ENCODE measurements around the gene S100A12. TPM values are rescaled to one million over a fixed set of nuclear protein-coding genes. Genes with fewer than 3 reads are reported as not detected.

The S100A12 gene
- total and polyA plus RNA-seq, 11 donors = 1.2 to 9.1 (median 4.7) TPM; not detected in 1

GRCh38 chr1:153336650-153337049 is 38.8 kb downstream of the S100A12 start:
- intact Hi-C loops (cut with DNase I) = no loop called here
- Histone ChIP-seq H3K27me3 (peaks cover 0 to 14% (median 0%) of the 10 kb centered on the region in 9 donors), H3K27ac (no peak overlapping the region), H3K36me3 (no peaks in the 10 kb centered on the region), H3K4me3 (no peak overlapping the region), H3K4me1 (no peaks in the 10 kb centered on the region), H3K9me3 (peaks cover 0 to 12% (median 2%) of the 10 kb centered on the region in 12 donors)
- ATAC-seq (no peak), DNase-seq (no peak)
- no peak for TF ChIP-seq CTCF (IDR thresholded peaks at IDR 0.05)
- no peak for TF ChIP-seq POLR2A (IDR thresholded peaks at IDR 0.05)

- intact Hi-C loops (cut with DNase I) = no loop called here
- TF ChIP-seq CTCF (IDR thresholded peaks at IDR 0.05) (no peak), POLR2A (IDR thresholded peaks at IDR 0.05) (no peak)
- no peak overlapping the region for H3K27ac ChIP-seq
- H3K36me3 ChIP-seq = no peaks in the 10 kb centered on the region
- ATAC-seq (no peak), DNase-seq (no peak)
- no peak overlapping the region for H3K4me3 ChIP-seq
- 87 to 93% (median 91%) methylated on average over 1 of the region's 1 CpG for WGBS, 4 donors
- H3K9me3 ChIP-seq = peaks cover 0 to 18% (median 3%) of the 10 kb centered on the region in 12 donors
- H3K27me3 ChIP-seq = peaks cover 0 to 5% (median 0%) of the 10 kb centered on the region in 9 donors
- H3K4me1 ChIP-seq = no peaks in the 10 kb centered on the region
Observed at GRCh38 chr1:153333902-153334301, 41.5 kb downstream of the S100A12 start.

- H3K4me3 ChIP-seq = no peak overlapping the region
- DNase-seq (no peak), ATAC-seq (no peak)
- TF ChIP-seq CTCF (IDR thresholded peaks at IDR 0.05) (no peak), POLR2A (IDR thresholded peaks at IDR 0.05) (no peak)
- no peaks in the 10 kb centered on the region for H3K4me1 ChIP-seq
- H3K9me3 ChIP-seq = peaks cover 0 to 78% (median 17%) of the 10 kb centered on the region in 12 donors
- intact Hi-C loops (cut with DNase I) = no loop called here
- no peak overlapping the region for H3K27ac ChIP-seq
- no peaks in the 10 kb centered on the region for H3K36me3 ChIP-seq
- H3K27me3 ChIP-seq = peaks cover 0 to 5% (median 0%) of the 10 kb centered on the region in 9 donors
Observed at GRCh38 chr1:153324912-153325311, 50.5 kb downstream of the S100A12 start.

Other genes with a start within 250 kb of the S100A12 start
- gene SPRR2G, start 224.7 kb downstream of the S100A12 start, total RNA-seq = not detected
- gene SPRR2G, start 224.7 kb downstream of the S100A12 start, polyA plus RNA-seq = not detected
- not detected for gene LELP1, start 172.2 kb downstream of the S100A12 start, total RNA-seq
- not detected for gene LELP1, start 172.2 kb downstream of the S100A12 start, polyA plus RNA-seq
- 1 to 10 TPM in 1 of 9 donors, not detected in 8; 1.1 TPM for gene PRR9, start 158.0 kb downstream of the S100A12 start, total RNA-seq
- not detected for gene PRR9, start 158.0 kb downstream of the S100A12 start, polyA plus RNA-seq
- gene LORICRIN, start 115.9 kb downstream of the S100A12 start, total RNA-seq = not detected
- not detected for gene LORICRIN, start 115.9 kb downstream of the S100A12 start, polyA plus RNA-seq
- gene PGLYRP3, start 62.7 kb downstream of the S100A12 start, total RNA-seq = not detected
- gene PGLYRP3, start 62.7 kb downstream of the S100A12 start, polyA plus RNA-seq = not detected
- not detected for gene PGLYRP4, start 26.8 kb downstream of the S100A12 start, total RNA-seq
- gene PGLYRP4, start 26.8 kb downstream of the S100A12 start, polyA plus RNA-seq = not detected
- 100 to 1,000 TPM in 3 of 9 donors, 10 to 100 TPM in 5, 1 to 10 TPM in 1; 5.7 to 350 (median 76.2) TPM for gene S100A9, start 17.8 kb downstream of the S100A12 start, total RNA-seq
- gene S100A9, start 17.8 kb downstream of the S100A12 start, polyA plus RNA-seq = 100 to 1,000 TPM in 1 of 2 donors, 10 to 100 TPM in 1; 43.3 to 202 TPM
- gene S100A8, start 15.5 kb upstream of the S100A12 start, total RNA-seq = 100 to 1,000 TPM in 2 of 9 donors, 10 to 100 TPM in 6, 1 to 10 TPM in 1; 6.0 to 199 (median 27.2) TPM
- gene S100A8, start 15.5 kb upstream of the S100A12 start, polyA plus RNA-seq = 10 to 100 TPM; 32.3 to 72.9 TPM
- gene S100A7A, start 40.9 kb upstream of the S100A12 start, total RNA-seq = not detected
- not detected for gene S100A7A, start 40.9 kb upstream of the S100A12 start, polyA plus RNA-seq
- not detected for gene S100A7, start 85.0 kb upstream of the S100A12 start, total RNA-seq
- not detected for gene S100A7, start 85.0 kb upstream of the S100A12 start, polyA plus RNA-seq
- 100 to 1,000 TPM; 157 to 415 (median 301) TPM for gene S100A6, start 160.4 kb upstream of the S100A12 start, total RNA-seq
- gene S100A6, start 160.4 kb upstream of the S100A12 start, polyA plus RNA-seq = 1,000 to 10,000 TPM in 1 of 2 donors, 100 to 1,000 TPM in 1; 371 to 1,213 TPM
- not detected for gene S100A5, start 165.3 kb upstream of the S100A12 start, total RNA-seq
- gene S100A5, start 165.3 kb upstream of the S100A12 start, polyA plus RNA-seq = not detected
- 100 to 1,000 TPM in 4 of 9 donors, 10 to 100 TPM in 5; 56.9 to 214 (median 96.1) TPM for gene S100A4, start 170.2 kb upstream of the S100A12 start, total RNA-seq
- gene S100A4, start 170.2 kb upstream of the S100A12 start, polyA plus RNA-seq = 100 to 1,000 TPM; 214 to 398 TPM
- 1 to 10 TPM in 4 of 9 donors, under 1 TPM in 3, not detected in 2; 0.57 to 5.9 (median 1.1) TPM for gene S100A3, start 173.6 kb upstream of the S100A12 start, total RNA-seq
- gene S100A3, start 173.6 kb upstream of the S100A12 start, polyA plus RNA-seq = 1 to 10 TPM; 1.6 to 5.2 TPM
- gene S100A2, start 190.2 kb upstream of the S100A12 start, total RNA-seq = 1 to 10 TPM in 8 of 9 donors, not detected in 1; 1.3 to 4.0 (median 2.4) TPM
- 1 to 10 TPM; 2.8 to 5.1 TPM for gene S100A2, start 190.2 kb upstream of the S100A12 start, polyA plus RNA-seq
- 10 to 100 TPM; 37.2 to 92.6 (median 45.4) TPM for gene S100A16, start 237.5 kb upstream of the S100A12 start, total RNA-seq
- 100 to 1,000 TPM in 1 of 2 donors, 10 to 100 TPM in 1; 72.6 to 233 TPM for gene S100A16, start 237.5 kb upstream of the S100A12 start, polyA plus RNA-seq
- 1 to 10 TPM in 7 of 9 donors, under 1 TPM in 1, not detected in 1; 0.79 to 6.1 (median 3.9) TPM for gene S100A14, start 240.7 kb upstream of the S100A12 start, total RNA-seq
- gene S100A14, start 240.7 kb upstream of the S100A12 start, polyA plus RNA-seq = 1 to 10 TPM; 1.7 to 4.4 TPM

All from heart left ventricle (tissue), 16 donors.